NCI-H748 (cell line): ENCODE results near the gene MAP1LC3C.

Experiments used
- DNase-seq: peaks from one replicate; lab custom pipeline; 2025; ENCODE audit not compliant: unreplicated experiment; lab: John Stamatoyannopoulos, UW

The MAP1LC3C gene

GRCh38 chr1:241999026-241999425, at the start of gene MAP1LC3C:
TSS of gene MAP1LC3C (minus strand) at chr1:241999098. CDS start at chr1:241999008, 90 bp downstream.
- no peak for DNase-seq

- DNase-seq, result no peak
Measured at GRCh38 chr1:242043165-242043564, 44.3 kb upstream of the MAP1LC3C start.

GRCh38 chr1:242034392-242034791, 35.5 kb upstream of the MAP1LC3C start:
- no peak for DNase-seq

GRCh38 chr1:242033447-242033846, 34.5 kb upstream of the MAP1LC3C start:
- DNase-seq, result no peak

- DNase-seq, result no peak
Measured at GRCh38 chr1:242030071-242030470, 31.2 kb upstream of the MAP1LC3C start.

GRCh38 chr1:242025681-242026080, 26.8 kb upstream of the MAP1LC3C start:
- no peak for DNase-seq

- no peak for DNase-seq
Measured at GRCh38 chr1:242023805-242024204, 24.9 kb upstream of the MAP1LC3C start.

GRCh38 chr1:242019018-242019417, 20.1 kb upstream of the MAP1LC3C start:
- no peak for DNase-seq

- DNase-seq, result peak; percentile 70
Measured at GRCh38 chr1:242017580-242018233, 18.8 kb upstream of the MAP1LC3C start.

- no peak for DNase-seq
Measured at GRCh38 chr1:242016479-242016878, 17.6 kb upstream of the MAP1LC3C start.

GRCh38 chr1:242011894-242012660, 13.2 kb upstream of the MAP1LC3C start:
- no peak for DNase-seq

GRCh38 chr1:242008826-242009495, 10.1 kb upstream of the MAP1LC3C start:
- DNase-seq, result no peak

- no peak for DNase-seq
Measured at GRCh38 chr1:242006976-242007375, 8.1 kb upstream of the MAP1LC3C start.

- no peak for DNase-seq
Measured at GRCh38 chr1:242005866-242006535, 7.1 kb upstream of the MAP1LC3C start.

GRCh38 chr1:242004751-242005495, 6.0 kb upstream of the MAP1LC3C start:
- no peak for DNase-seq

- DNase-seq, result no peak
Measured at GRCh38 chr1:242002510-242002909, 3.6 kb upstream of the MAP1LC3C start.

GRCh38 chr1:242002072-242002471, 3.2 kb upstream of the MAP1LC3C start:
- DNase-seq, result no peak

- DNase-seq, result no peak
Measured at GRCh38 chr1:242000434-242000833, 1.5 kb upstream of the MAP1LC3C start.

GRCh38 chr1:241998412-241998921, 431 bp downstream of the MAP1LC3C start:
- no peak for DNase-seq

- no peak for DNase-seq
Measured at GRCh38 chr1:241997401-241997998, 1.4 kb downstream of the MAP1LC3C start.
